ENCODE measurements around the gene CXorf38. TPM values are rescaled to one million over a fixed set of nuclear protein-coding genes. Genes with fewer than 3 reads are reported as not detected.
"Not testable (repeated sequence)": the region's sequence is repeated elsewhere in the genome, so short reads cannot be mapped to it uniquely, and the experiment has no call there.

CXorf38 gene
- total RNA-seq, 1 donor from 2014 or later = 7.1 TPM

GRCh38 chrX:40603446-40603845, 43.9 kb downstream of the CXorf38 start:
- peaks cover 10% of the 10 kb centered on the region for H3K36me3 Mint-ChIP-seq (ENCODE audit: low read depth)
- no peak for DNase-seq (ENCODE audit: low read depth, low spot score)
- no peak overlapping the region for H3K4me3 Mint-ChIP-seq
- H3K9me3 Mint-ChIP-seq = no peaks in the 10 kb centered on the region
- H3K27ac Mint-ChIP-seq (ENCODE audit: unreplicated experiment) = no peak overlapping the region
- no peak for TF ChIP-seq CTCF (conservative IDR thresholded peaks at IDR 0.05)
- H3K4me1 Mint-ChIP-seq = no peaks in the 10 kb centered on the region
- H3K27me3 Mint-ChIP-seq (ENCODE audit: low read depth) = no peaks in the 10 kb centered on the region

GRCh38 chrX:40589616-40590321, 57.6 kb downstream of the CXorf38 start:
- not testable (repeated sequence) for H3K27ac Mint-ChIP-seq (ENCODE audit: unreplicated experiment); H3K4me3 Mint-ChIP-seq; DNase-seq (ENCODE audit: low read depth, low spot score); H3K4me1 Mint-ChIP-seq; H3K9me3 Mint-ChIP-seq; H3K36me3 Mint-ChIP-seq (ENCODE audit: low read depth); H3K27me3 Mint-ChIP-seq (ENCODE audit: low read depth)

GRCh38 chrX:40587623-40588022, 59.7 kb downstream of the CXorf38 start:
- not testable (repeated sequence) for H3K4me3 Mint-ChIP-seq; H3K27ac Mint-ChIP-seq (ENCODE audit: unreplicated experiment); H3K4me1 Mint-ChIP-seq; DNase-seq (ENCODE audit: low read depth, low spot score); H3K36me3 Mint-ChIP-seq (ENCODE audit: low read depth); H3K27me3 Mint-ChIP-seq (ENCODE audit: low read depth); H3K9me3 Mint-ChIP-seq

- H3K27me3 Mint-ChIP-seq (ENCODE audit: low read depth) = no peaks in the 10 kb centered on the region
- H3K36me3 Mint-ChIP-seq (ENCODE audit: low read depth) = no peaks in the 10 kb centered on the region
- H3K4me3 Mint-ChIP-seq = peak overlapping the region; percentile 70
- H3K27ac Mint-ChIP-seq (ENCODE audit: unreplicated experiment) = no peak overlapping the region
- no peak for DNase-seq (ENCODE audit: low read depth, low spot score)
- no peaks in the 10 kb centered on the region for H3K9me3 Mint-ChIP-seq
- H3K4me1 Mint-ChIP-seq = peaks cover 10% of the 10 kb centered on the region
- no peak for TF ChIP-seq CTCF (conservative IDR thresholded peaks at IDR 0.05)
These were observed 64.5 kb downstream of the CXorf38 start for GRCh38 chrX:40582811-40583210.

- not testable (repeated sequence) for H3K27ac Mint-ChIP-seq (ENCODE audit: unreplicated experiment)
These were observed 65.2 kb downstream of the CXorf38 start for GRCh38 chrX:40582178-40582577.

GRCh38 chrX:40581336-40581920, 65.9 kb downstream of the CXorf38 start:
- Mint-ChIP-seq H3K27ac (ENCODE audit: unreplicated experiment) (no peak overlapping the region), H3K4me3 (peak overlapping the region; percentile 79), H3K4me1 (peaks cover 10% of the 10 kb centered on the region), H3K36me3 (ENCODE audit: low read depth) (no peaks in the 10 kb centered on the region), H3K27me3 (ENCODE audit: low read depth) (no peaks in the 10 kb centered on the region), H3K9me3 (no peaks in the 10 kb centered on the region)
- DNase-seq (ENCODE audit: low read depth, low spot score) = no peak
- peak; percentile 15 for TF ChIP-seq CTCF (conservative IDR thresholded peaks at IDR 0.05)

More at GRCh38 chrX:40582178-40582577, 65.2 kb downstream of the CXorf38 start:
- H3K27me3 Mint-ChIP-seq (ENCODE audit: low read depth); H3K36me3 Mint-ChIP-seq (ENCODE audit: low read depth); DNase-seq (ENCODE audit: low read depth, low spot score); H3K9me3 Mint-ChIP-seq: not testable (repeated sequence)
- Mint-ChIP-seq H3K4me1 (peaks cover 10% of the 10 kb centered on the region), H3K4me3 (peak overlapping the region; percentile 79)

Measured in neural crest cell (in vitro differentiated cells).